AG04450 (cell line): Measurements from ENCODE around the gene MICA. TPM values are rescaled to one million over a fixed set of nuclear protein-coding genes. Genes with fewer than 3 reads are reported as not detected.
"Not testable (repeated sequence)": the region's sequence is repeated elsewhere in the genome, so short reads cannot be mapped to it uniquely, and the experiment has no call there.

Experiments
- CTCF ChIA-PET: fragments of 300-600, 350-600 bp; formaldehyde crosslinking; extraction: SDS; loops from one replicate; lab custom pipeline; 2022; ENCODE audit warnings: antibody characterized with exemption, inconsistent platforms; lab: Charles Lee
- POLR2A ChIA-PET: fragments of 350-600 bp; formaldehyde crosslinking; extraction: SDS; loops from one replicate; lab custom pipeline; 2021; ENCODE audit warnings: antibody characterized with exemption, inconsistent platforms; lab: Yijun Ruan, JAX
- DNase-seq: peaks from one replicate; pipeline ENCODE4 v3.0.0-alpha.2; 2011; ENCODE audit warnings: low read depth, low spot score
- H3K27ac ChIP-seq: one replicate; pipeline ENCODE4 v1.5.1; 2012; ENCODE audit warnings: low read depth, low read length, control low read depth
- H3K27me3 ChIP-seq: one replicate; pipeline ENCODE4 v1.6.0; 2012; ENCODE audit warnings: low read length; ENCODE audit not compliant: control insufficient read depth, insufficient read depth
- H3K4me3 ChIP-seq: 2 replicates; pipeline ENCODE4 v1.5.1; 2011; ENCODE audit warnings: mild to moderate bottlenecking, low read depth, low read length, control low read depth
- H3K9me3 ChIP-seq: 2 replicates; pipeline ENCODE4 v1.5.1; 2012; ENCODE audit warnings: low read length; ENCODE audit not compliant: control insufficient read depth, insufficient read depth
- CTCF ChIP-seq: IDR thresholded peaks from 2 replicates; pipeline ENCODE4 v1.5.1; 2011; ENCODE audit warnings: low read depth, low read length, control low read depth, inconsistent platforms
- polyA plus RNA-seq: library from polyadenylated mRNA; depleted of rRNA; stranded (reverse); fragments of >200 nt; gene quantifications from 2 replicates; pipeline ENCODE4 v1.2.3, GENCODE V29; 2011

Gene MICA
- polyA plus RNA-seq, 1 experiment, result 39.9 TPM

GRCh38 chr6:31400467-31401289 is 2.7 kb upstream of the MICA start:
- DNase-seq, result no peak
- TF ChIP-seq CTCF, result no peak
- CTCF ChIA-PET, result interaction anchor here (0.6 to 6.3 kb wide), 4 partner anchors 30 to 190 kb away, joined by 3 to 37 read pairs (median 10); no protein-coding TSS in a partner anchor
- Histone ChIP-seq H3K9me3 (peaks cover 4% of the 10 kb centered on the region; the same call in 1 of the 2 replicates), H3K27ac (peak overlapping the region; percentile 92), H3K27me3 (no peaks in the 10 kb centered on the region), H3K4me3 (peak overlapping the region; percentile 81)
- POLR2A ChIA-PET, result interaction anchor here (0.7 kb wide), 1 partner anchor 1474 kb away, joined by 5 read pairs; no protein-coding TSS in a partner anchor

- CTCF ChIA-PET, result interaction anchor here (0.6 to 6.3 kb wide), 3 partner anchors 35 to 189 kb away, joined by 3 to 37 read pairs (median 4); no protein-coding TSS in a partner anchor
- POLR2A ChIA-PET, result interaction anchor here (0.6 kb wide), 1 partner anchor 283 kb away, joined by 3 read pairs; no protein-coding TSS in a partner anchor
- peak overlapping the region; percentile 92 for H3K27ac ChIP-seq
- no peaks in the 10 kb centered on the region for H3K27me3 ChIP-seq
- H3K4me3 ChIP-seq, result peak overlapping the region; percentile 81
- peaks cover 4% of the 10 kb centered on the region; the same call in 1 of the 2 replicates for H3K9me3 ChIP-seq
- peak; percentile 56 for DNase-seq
- TF ChIP-seq CTCF, result no peak
Measured at GRCh38 chr6:31401403-31401802, 2.0 kb upstream of the MICA start.

DNA sequence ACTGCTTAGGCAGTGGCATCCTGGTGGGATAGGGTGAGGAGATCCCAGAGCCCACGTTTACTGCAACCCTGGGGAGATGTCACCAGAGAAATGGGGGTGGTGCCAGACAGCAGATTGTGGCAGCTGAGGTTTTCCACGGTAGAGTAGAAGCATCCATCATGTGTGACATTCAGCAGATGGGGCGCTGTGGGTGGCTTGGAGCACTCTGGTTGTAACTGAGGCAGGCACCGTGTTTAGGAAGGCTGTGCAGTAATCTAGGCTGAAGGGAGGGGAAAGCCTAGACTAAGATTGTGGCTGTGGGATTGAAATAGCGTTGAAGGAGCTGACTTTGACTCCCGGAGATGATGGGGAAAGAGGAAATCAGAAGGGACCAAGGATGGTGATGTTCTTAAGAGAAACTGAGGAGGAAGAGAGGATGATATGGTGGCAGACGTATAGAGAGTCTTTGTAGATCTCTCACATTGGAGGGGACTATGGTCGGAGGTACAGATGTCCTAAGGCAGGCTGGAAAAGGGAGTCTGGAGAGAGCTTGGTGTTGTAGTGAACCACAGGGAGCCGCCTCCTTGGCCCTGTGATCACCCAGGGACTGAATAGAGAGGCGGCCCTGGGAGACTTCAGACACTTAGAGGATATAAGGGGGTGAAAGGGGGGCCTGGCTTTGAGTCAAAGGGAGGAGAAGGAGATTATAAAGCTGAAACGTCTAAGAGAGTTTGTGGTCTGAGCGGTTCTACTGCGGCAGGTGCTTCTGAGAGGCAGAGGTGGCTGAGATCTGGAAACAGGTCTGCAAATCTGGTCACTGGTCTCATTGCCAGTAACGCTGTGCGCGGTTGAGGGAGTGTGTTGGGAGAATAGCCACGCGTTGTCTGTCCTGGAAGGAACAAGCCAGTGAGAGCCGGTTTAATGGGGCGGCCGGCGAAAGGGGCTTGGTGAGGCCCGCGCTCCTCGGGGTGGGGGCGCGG is 792 bp upstream of the MICA start:
- Histone ChIP-seq H3K4me3 (peak overlapping the region; percentile 90), H3K27ac (peak overlapping the region; percentile 11), H3K9me3 (peaks cover 4% of the 10 kb centered on the region; the same call in 1 of the 2 replicates), H3K27me3 (no peaks in the 10 kb centered on the region)
- ChIA-PET CTCF (interaction anchor here (0.6 to 6.3 kb wide), 2 partner anchors 40 to 264 kb away, joined by 3 to 37 read pairs; no protein-coding TSS in a partner anchor), POLR2A (no interaction called here)
- no peak for DNase-seq
- no peak for TF ChIP-seq CTCF

DNA sequence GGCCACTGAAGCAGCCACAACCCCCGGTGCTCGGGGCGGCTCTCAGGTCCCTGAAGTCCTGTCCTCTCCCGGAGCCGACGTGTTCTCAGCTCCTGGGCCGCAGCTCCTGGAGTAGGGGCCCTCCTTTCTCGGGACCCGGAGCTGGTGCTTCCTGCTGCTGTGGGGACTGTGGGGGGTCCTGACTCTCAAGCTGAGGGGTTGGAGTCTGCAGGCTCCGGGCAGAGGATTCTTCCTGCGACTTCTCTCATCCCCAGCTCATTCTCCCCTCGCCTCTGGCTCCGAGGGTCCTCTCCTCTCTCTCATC is 618 bp downstream of the MICA start:
- DNase-seq, POLR2A ChIA-PET, H3K9me3 ChIP-seq, H3K27me3 ChIP-seq, CTCF ChIA-PET, H3K27ac ChIP-seq: not testable (repeated sequence)
- H3K4me3 ChIP-seq, result peak overlapping the region; percentile 90

- Histone ChIP-seq H3K27ac (no peak overlapping the region), H3K27me3 (no peaks in the 10 kb centered on the region), H3K9me3 (peaks cover 4% of the 10 kb centered on the region; the same call in 1 of the 2 replicates), H3K4me3 (no peak overlapping the region)
- no peak for DNase-seq
- ChIA-PET CTCF (interaction anchor here (1.4 to 2.3 kb wide), 2 partner anchors 8 to 36 kb away, joined by 5 read pairs; no protein-coding TSS in a partner anchor), POLR2A (no interaction called here)
- TF ChIP-seq CTCF, result no peak
Measured at GRCh38 chr6:31405996-31406395, 2.6 kb downstream of the MICA start.
